H1 (cell line): ENCODE data around the gene GTF2A1L. TPM values are rescaled to one million over a fixed set of nuclear protein-coding genes. Genes with fewer than 3 reads are reported as not detected.

Experiments
- CTCF ChIA-PET: fragments of 300-600 bp; sonication (Branson Sonifier 250); formaldehyde crosslinking; loops from one replicate; lab custom pipeline; 2021; ENCODE audit not compliant: partially characterized antibody; lab: Charles Lee
- POLR2A ChIA-PET: fragments of 300-600 bp; sonication (Branson Sonifier 250); formaldehyde crosslinking; loops from one replicate; lab custom pipeline; 2021; ENCODE audit warnings: inconsistent platforms; ENCODE audit not compliant: partially characterized antibody; lab: Charles Lee
- DNase-seq, 2 experiments: peaks; one replicate each; pipeline versions ENCODE4 v3.0.0 to v3.0.0-alpha.2; 2010 to 2022; ENCODE audit warnings: low spot score in 2 of 2, low read depth in 1 of 2, mixed read lengths in 1 of 2
- FAIRE-seq: peaks from 2 replicates; lab custom pipeline; 2011; peaks lifted over from hg19 to GRCh38; lab: Jason Lieb, UNC
- H2AFZ ChIP-seq: 2 replicates; pipeline ENCODE4 v1.8.1; 2012; ENCODE audit warnings: low read length, inconsistent platforms
- H2AK5ac ChIP-seq: 2 replicates; pipeline ENCODE4 v1.6.1; 2013; ENCODE audit warnings: low read depth, low read length
- H2BK120ac ChIP-seq: replicated peaks from 2 replicates; pipeline ENCODE3; 2013; ENCODE audit warnings: low read depth, low read length, inconsistent platforms
- H2BK12ac ChIP-seq: 2 replicates; pipeline ENCODE4 v1.6.1; 2013; ENCODE audit warnings: low read depth, low read length
- H2BK15ac ChIP-seq: 2 replicates; pipeline ENCODE4 v1.6.1; 2013; ENCODE audit warnings: low read length
- H2BK20ac ChIP-seq: 2 replicates; pipeline ENCODE4 v1.6.1; 2013; ENCODE audit warnings: low read length
- H2BK5ac ChIP-seq: 2 replicates; pipeline ENCODE4 v1.6.1; 2013; ENCODE audit warnings: low read depth, low read length
- H3K14ac ChIP-seq: 2 replicates; pipeline ENCODE4 v1.6.1; 2013; ENCODE audit warnings: inconsistent platforms; ENCODE audit not compliant: insufficient read length
- H3K18ac ChIP-seq: 2 replicates; pipeline ENCODE4 v1.6.1; 2013; ENCODE audit warnings: low read length; ENCODE audit errors: extremely low read depth
- H3K23ac ChIP-seq: 2 replicates; pipeline ENCODE4 v1.6.1; 2013; ENCODE audit warnings: inconsistent platforms; ENCODE audit not compliant: insufficient read length
- H3K23me2 ChIP-seq: 2 replicates; pipeline ENCODE4 v1.6.1; 2013; ENCODE audit warnings: low read depth, low read length
- H3K27ac ChIP-seq: 2 replicates; pipeline ENCODE4 v1.6.1; 2011; ENCODE audit warnings: low read depth, low read length, inconsistent platforms
- H3K27me3 ChIP-seq, 4 experiments: replicated peaks in 1 of 4; 1 replicate in 1 of 4; 2 replicates in 3 of 4; pipeline versions ENCODE4 v1.6.1 to v1.8.1; 2011 to 2013; ENCODE audit warnings: low read length in 3 of 4, mild to moderate bottlenecking in 3 of 4, inconsistent platforms in 2 of 4, mixed read lengths in 2 of 4, moderate library complexity in 1 of 4; ENCODE audit not compliant: control insufficient read depth in 3 of 4, insufficient read depth in 3 of 4; ENCODE audit errors: extremely low read depth in 1 of 4
- H3K36me3 ChIP-seq, 4 experiments: 2 replicates each; pipeline versions ENCODE4 v1.6.1 to v1.8.1; 2011 to 2013; ENCODE audit warnings: mild to moderate bottlenecking in 4 of 4, low read length in 3 of 4, moderate library complexity in 2 of 4, control low read depth in 1 of 4, inconsistent platforms in 1 of 4; ENCODE audit not compliant: insufficient read depth in 4 of 4, control insufficient read depth in 2 of 4
- H3K4ac ChIP-seq: replicated peaks from 2 replicates; pipeline ENCODE3; 2013; ENCODE audit warnings: low read length, low read depth, mixed read lengths, inconsistent platforms; ENCODE audit not compliant: insufficient read length
- H3K4me1 ChIP-seq, 4 experiments: replicated peaks in 1 of 4; 1 replicate in 1 of 4; 2 replicates in 3 of 4; pipeline versions ENCODE4 v1.6.1 to v1.8.1; 2011 to 2013; ENCODE audit warnings: low read length in 3 of 4, inconsistent platforms in 2 of 4, mixed read lengths in 1 of 4; ENCODE audit not compliant: insufficient read depth in 4 of 4, control insufficient read depth in 3 of 4
- H3K4me2 ChIP-seq, 2 experiments: 2 replicates each; pipeline versions ENCODE4 v1.6.1 to v1.8.1; 2011 to 2013; ENCODE audit warnings: low read depth in 2 of 2, low read length in 2 of 2, control low read depth in 1 of 2, inconsistent platforms in 1 of 2, mild to moderate bottlenecking in 1 of 2; ENCODE audit not compliant: insufficient read depth in 1 of 2
- H3K4me3 ChIP-seq, 4 experiments: fragments of 200-600, 300-600 bp in 1 of 4; sonication (generic), shearing (Covaris generic), sonication (Bioruptor Twin) in 1 of 4; 2 replicates each; pipeline versions ENCODE4 v1.5.1 to v1.8.1; 2011 to 2016; ENCODE audit warnings: low read length in 4 of 4, low read depth in 3 of 4, control low read depth in 2 of 4, inconsistent platforms in 2 of 4, mild to moderate bottlenecking in 2 of 4, mixed read lengths in 1 of 4, moderate library complexity in 1 of 4; ENCODE audit not compliant: insufficient read depth in 2 of 4; ENCODE audit errors: extremely low read depth in 1 of 4
- H3K56ac ChIP-seq: replicated peaks from 2 replicates; pipeline ENCODE3; 2013; ENCODE audit warnings: low read depth, mild to moderate bottlenecking, mixed read lengths, low read length, inconsistent platforms; ENCODE audit not compliant: insufficient read length
- H3K79me1 ChIP-seq: 2 replicates; pipeline ENCODE4 v1.6.1; 2013; ENCODE audit warnings: low read depth, low read length, control low read depth
- H3K79me2 ChIP-seq, 2 experiments: 2 replicates each; pipeline versions ENCODE4 v1.6.1 to v1.8.1; 2012 to 2013; ENCODE audit warnings: low read length in 2 of 2, mild to moderate bottlenecking in 2 of 2, inconsistent platforms in 1 of 2; ENCODE audit not compliant: insufficient read depth in 2 of 2, control insufficient read depth in 1 of 2
- H3K9ac ChIP-seq, 4 experiments: replicated peaks in 1 of 4; 1 replicate in 1 of 4; 2 replicates in 3 of 4; pipeline versions ENCODE4 v1.6.1 to v1.8.1; 2011 to 2013; ENCODE audit warnings: low read depth in 3 of 4, low read length in 3 of 4, control low read depth in 2 of 4, mild to moderate bottlenecking in 2 of 4, moderate library complexity in 2 of 4, inconsistent platforms in 1 of 4; ENCODE audit errors: extremely low read depth in 1 of 4
- H3K9me3 ChIP-seq, 2 experiments: 2 replicates each; pipeline versions ENCODE4 v1.6.1 to v1.8.1; 2012 to 2013; ENCODE audit warnings: mild to moderate bottlenecking in 2 of 2, moderate library complexity in 2 of 2, control low read depth in 1 of 2, inconsistent platforms in 1 of 2, low read depth in 1 of 2, low read length in 1 of 2, mixed read lengths in 1 of 2; ENCODE audit not compliant: insufficient read depth in 2 of 2
- H4K20me1 ChIP-seq, 2 experiments: replicated peaks in 1 of 2; 2 replicates each; pipeline versions ENCODE3 to v1.8.1; 2011 to 2013; ENCODE audit warnings: inconsistent platforms in 2 of 2, low read length in 2 of 2, mild to moderate bottlenecking in 1 of 2; ENCODE audit not compliant: insufficient read depth in 2 of 2, control insufficient read depth in 1 of 2
- H4K5ac ChIP-seq: 2 replicates; pipeline ENCODE4 v1.6.1; 2013; ENCODE audit warnings: low read length, low read depth, mixed read lengths, inconsistent platforms; ENCODE audit not compliant: insufficient read length
- H4K8ac ChIP-seq: 2 replicates; pipeline ENCODE4 v1.8.0; 2013; ENCODE audit warnings: mild to moderate bottlenecking, moderate library complexity, low read length, inconsistent platforms; ENCODE audit not compliant: insufficient read depth; ENCODE audit errors: extremely low read depth
- H4K91ac ChIP-seq: replicated peaks from 2 replicates; pipeline ENCODE3; 2013; ENCODE audit warnings: low read length, mixed read lengths, inconsistent platforms; ENCODE audit not compliant: insufficient read length
- ASH2L ChIP-seq: fragments of 200-600, 300-600 bp; sonication (generic); IDR thresholded peaks from one replicate; pipeline ENCODE4 v1.7.1; 2017; ENCODE audit warnings: low read length
- CBX8 ChIP-seq: fragments of 300-800, 300-1000 bp; sonication (generic); IDR thresholded peaks from 2 replicates; pipeline ENCODE4 v1.7.1; 2016; ENCODE audit warnings: low read depth, low read length, borderline replicate concordance
- CTBP2 ChIP-seq: IDR thresholded peaks from 2 replicates; pipeline ENCODE4 v1.7.0; 2011; ENCODE audit warnings: borderline replicate concordance, mild to moderate bottlenecking, moderate library complexity, mixed read lengths, low read length; ENCODE audit not compliant: insufficient read depth, insufficient read length
- EGR1 ChIP-seq: IDR thresholded peaks from 2 replicates; pipeline ENCODE4 v1.6.1; 2011; ENCODE audit warnings: low read depth, low read length, borderline replicate concordance
- EZH2 ChIP-seq: fragments of 200-600 bp; sonication (generic); IDR thresholded peaks from 2 replicates; pipeline ENCODE4 v1.7.1; 2012; ENCODE audit warnings: low read depth, mild to moderate bottlenecking, moderate library complexity, low read length, inconsistent platforms; ENCODE audit not compliant: severe bottlenecking
- KDM1A ChIP-seq: fragments of 200-600, 300-600 bp; sonication (generic); IDR thresholded peaks from 2 replicates; pipeline ENCODE4 v1.7.1; 2016; ENCODE audit warnings: mild to moderate bottlenecking, low read length, borderline replicate concordance
- POU5F1 ChIP-seq: IDR thresholded peaks from 2 replicates; pipeline ENCODE4 v1.6.1; 2011; ENCODE audit warnings: low read depth, mild to moderate bottlenecking, low read length, moderate library complexity
- YY1 ChIP-seq: IDR thresholded peaks from 2 replicates; pipeline ENCODE4 v1.6.1; 2011; ENCODE audit warnings: low read depth, mild to moderate bottlenecking, low read length
- WGBS, 2 experiments: shearing (Covaris generic) in 1 of 2; methylation state at CpG; one replicate each; pipeline versions ENCODE4 v1.1.6 to v1.1.7; 2013 to 2015; ENCODE audit warnings: low lambda C conversion rate in 2 of 2, mixed read lengths in 2 of 2, inconsistent platforms in 1 of 2, low coverage in 1 of 2, missing lambda C conversion rate in 1 of 2; ENCODE audit not compliant: insufficient replicate concordance in 2 of 2, insufficient coverage in 1 of 2, insufficient read length in 1 of 2; ENCODE audit errors: extremely low coverage in 1 of 2, missing lambda C conversion rate in 1 of 2; 5-methylcytosine and 5-hydroxymethylcytosine counted together
- polyA plus RNA-seq, 7 experiments: library from polyadenylated mRNA; depleted of rRNA in 3 of 7; stranded (reverse) in 5 of 7; unstranded in 2 of 7; fragments of >200 nt in 5 of 7; fragments of 200-250 nt in 2 of 7; gene quantifications; 1 replicate in 5 of 7; 2 replicates in 1 of 7; 4 replicates in 1 of 7; pipeline versions ENCODE4 v1.2.1 to v1.2.3, GENCODE V29; 2011 to 2013; ENCODE audit warnings: missing spikeins in 2 of 7, mixed read lengths in 2 of 7
- total RNA-seq: library from RNA; stranded (reverse); fragmentation: NEBNext Ultra II Directional; extraction: Animal tissue kit (Norgen Biotek cat#: 25700); gene quantifications from 2 replicates; pipeline ENCODE4 v1.2.1, GENCODE V29; 2021
- TF ChIP-seq, protein P1 (sequence below): IDR thresholded peaks from 2 replicates; pipeline ENCODE4 v1.6.1; 2012; ENCODE audit warnings: low read length, inconsistent platforms

Gene GTF2A1L
- total and polyA plus RNA-seq, 2 of the 8 experiments (the other 6 are each of a cell fraction or from before 2014, with no cell fraction given), result 0.18 TPM; not detected in 1

DNA sequence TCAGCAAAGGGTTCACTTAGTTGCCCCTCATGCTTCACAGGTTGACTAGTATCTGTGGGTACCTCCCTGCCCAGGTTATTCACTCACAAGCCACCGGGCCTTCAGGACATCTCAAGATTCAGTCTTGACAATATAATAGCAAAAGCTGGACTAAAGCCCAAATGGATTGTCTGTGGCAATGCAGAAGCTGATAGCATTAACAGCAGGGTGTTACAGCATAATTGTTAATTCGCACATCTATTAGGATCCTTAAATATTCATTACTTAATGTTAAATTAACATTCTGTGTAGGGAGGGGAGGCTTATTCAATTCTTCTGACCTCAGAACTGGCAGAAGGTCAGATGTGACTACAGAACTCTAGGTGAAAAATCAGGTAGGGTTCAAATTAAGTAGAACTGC lies 20.2 kb upstream of the GTF2A1L start:
- Histone ChIP-seq H4K8ac (no peak overlapping the region), H2BK12ac (no peak overlapping the region), H3K23ac (no peak overlapping the region), H4K91ac (no peak overlapping the region), H3K4me2 (no peak overlapping the region), H3K56ac (no peak overlapping the region), H2BK15ac (no peak overlapping the region), H2BK120ac (no peak overlapping the region), H3K4me3 (no peak overlapping the region), H3K14ac (no peak overlapping the region), H2AFZ (no peak overlapping the region), H2BK5ac (no peak overlapping the region), H4K20me1 (no peaks in the 10 kb centered on the region), H3K27me3 (no peaks in the 10 kb centered on the region), H4K5ac (no peak overlapping the region), H3K79me1 (no peaks in the 10 kb centered on the region), H3K79me2 (no peaks in the 10 kb centered on the region), H3K9ac (no peak overlapping the region), H3K36me3 (no peaks in the 10 kb centered on the region; a peak in 2 of 8 replicates), H3K23me2 (no peaks in the 10 kb centered on the region; the same call in 1 of the 2 replicates), H3K4ac (no peak overlapping the region), H3K9me3 (no peaks in the 10 kb centered on the region), H2AK5ac (no peak overlapping the region), H3K27ac (no peak overlapping the region), H3K18ac (no peak overlapping the region), H3K4me1 (no peaks in the 10 kb centered on the region), H2BK20ac (no peak overlapping the region)
- DNase-seq (no peak), FAIRE-seq (no peak)
- ChIA-PET POLR2A (no interaction called here), CTCF (interaction anchor here (0.5 to 1.1 kb wide), 2 partner anchors 71 to 142 kb away, joined by 3 read pairs; no protein-coding TSS in a partner anchor)
- WGBS, 2 experiments, result 92% methylated on average over 2 of the region's 2 CpGs; no CpG with 5 or more reads in 1 of the 2 experiments
- TF ChIP-seq KDM1A (no peak), CBX8 (no peak), POU5F1 (no peak), CTBP2 (no peak), EGR1 (no peak), ASH2L (no peak), YY1 (no peak), EZH2 (no peak)
- TF ChIP-seq, protein P1, sequence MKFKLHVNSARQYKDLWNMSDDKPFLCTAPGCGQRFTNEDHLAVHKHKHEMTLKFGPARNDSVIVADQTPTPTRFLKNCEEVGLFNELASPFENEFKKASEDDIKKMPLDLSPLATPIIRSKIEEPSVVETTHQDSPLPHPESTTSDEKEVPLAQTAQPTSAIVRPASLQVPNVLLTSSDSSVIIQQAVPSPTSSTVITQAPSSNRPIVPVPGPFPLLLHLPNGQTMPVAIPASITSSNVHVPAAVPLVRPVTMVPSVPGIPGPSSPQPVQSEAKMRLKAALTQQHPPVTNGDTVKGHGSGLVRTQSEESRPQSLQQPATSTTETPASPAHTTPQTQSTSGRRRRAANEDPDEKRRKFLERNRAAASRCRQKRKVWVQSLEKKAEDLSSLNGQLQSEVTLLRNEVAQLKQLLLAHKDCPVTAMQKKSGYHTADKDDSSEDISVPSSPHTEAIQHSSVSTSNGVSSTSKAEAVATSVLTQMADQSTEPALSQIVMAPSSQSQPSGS, result no peak
